Subcutaneous adipose tissue (tissue), 4 donors: ENCODE data around the gene AK4. TPM values are rescaled to one million over a fixed set of nuclear protein-coding genes. Genes with fewer than 3 reads are reported as not detected.

Source experiments
- total RNA-seq, 4 donors: library from RNA; depleted of rRNA; stranded (reverse); fragments of >200 nt; gene quantifications; one replicate each; pipeline ENCODE4 v1.1.0, GENCODE V29; 2016
- TF ChIP-seq, protein P1 (sequence below): fragments of 450-650 bp; IDR thresholded peaks from one replicate; pipeline ENCODE4 v1.5.1; 2016; ENCODE audit warnings: low read depth, mild to moderate bottlenecking, control low read depth, antibody characterized with exemption, moderate library complexity

The AK4 gene
- total RNA-seq, 4 donors from 2014 or later, result 19.8 to 70.6 (median 51.1) TPM

DNA sequence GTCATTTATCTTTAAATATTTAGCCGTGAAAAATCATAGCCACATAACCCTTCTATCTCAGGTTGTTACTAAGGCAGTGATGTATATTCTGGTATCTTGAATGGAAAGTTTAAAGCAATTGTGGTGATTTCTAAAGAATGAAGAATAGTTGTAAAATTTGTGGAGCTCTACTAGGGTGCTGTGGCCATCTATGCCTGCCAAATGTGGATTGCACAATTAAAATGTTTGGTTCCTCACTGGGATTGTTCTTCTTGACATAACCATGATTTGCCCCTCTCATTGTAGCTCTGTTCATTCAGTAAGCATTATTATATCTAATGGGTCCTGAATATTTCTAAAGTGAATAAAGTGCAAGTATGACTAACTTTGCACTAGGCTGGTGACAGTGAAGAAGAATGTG lies 50.1 kb downstream of the AK4 start:
- TF ChIP-seq, protein P1, sequence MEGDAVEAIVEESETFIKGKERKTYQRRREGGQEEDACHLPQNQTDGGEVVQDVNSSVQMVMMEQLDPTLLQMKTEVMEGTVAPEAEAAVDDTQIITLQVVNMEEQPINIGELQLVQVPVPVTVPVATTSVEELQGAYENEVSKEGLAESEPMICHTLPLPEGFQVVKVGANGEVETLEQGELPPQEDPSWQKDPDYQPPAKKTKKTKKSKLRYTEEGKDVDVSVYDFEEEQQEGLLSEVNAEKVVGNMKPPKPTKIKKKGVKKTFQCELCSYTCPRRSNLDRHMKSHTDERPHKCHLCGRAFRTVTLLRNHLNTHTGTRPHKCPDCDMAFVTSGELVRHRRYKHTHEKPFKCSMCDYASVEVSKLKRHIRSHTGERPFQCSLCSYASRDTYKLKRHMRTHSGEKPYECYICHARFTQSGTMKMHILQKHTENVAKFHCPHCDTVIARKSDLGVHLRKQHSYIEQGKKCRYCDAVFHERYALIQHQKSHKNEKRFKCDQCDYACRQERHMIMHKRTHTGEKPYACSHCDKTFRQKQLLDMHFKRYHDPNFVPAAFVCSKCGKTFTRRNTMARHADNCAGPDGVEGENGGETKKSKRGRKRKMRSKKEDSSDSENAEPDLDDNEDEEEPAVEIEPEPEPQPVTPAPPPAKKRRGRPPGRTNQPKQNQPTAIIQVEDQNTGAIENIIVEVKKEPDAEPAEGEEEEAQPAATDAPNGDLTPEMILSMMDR, result no peak

DNA sequence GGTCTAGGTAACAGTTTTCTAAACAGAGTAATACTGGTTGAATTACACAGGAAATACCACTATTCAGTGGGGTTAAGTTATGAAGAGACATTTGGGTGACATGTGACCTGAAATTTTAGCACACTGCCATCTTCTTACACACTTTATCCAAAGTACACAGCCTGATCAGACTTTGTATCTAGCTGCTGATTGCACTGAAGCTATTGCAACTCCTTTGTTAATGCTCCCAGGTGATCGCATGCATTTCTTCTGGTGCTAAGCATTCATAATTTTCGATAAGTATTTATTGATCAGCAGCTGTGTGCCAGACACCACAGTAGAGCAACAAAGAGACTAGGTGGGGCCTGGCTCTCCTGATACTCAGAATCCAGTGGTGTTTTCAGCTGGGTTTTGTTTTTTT lies 52.4 kb downstream of the AK4 start:
- TF ChIP-seq, protein P1, result no peak

DNA sequence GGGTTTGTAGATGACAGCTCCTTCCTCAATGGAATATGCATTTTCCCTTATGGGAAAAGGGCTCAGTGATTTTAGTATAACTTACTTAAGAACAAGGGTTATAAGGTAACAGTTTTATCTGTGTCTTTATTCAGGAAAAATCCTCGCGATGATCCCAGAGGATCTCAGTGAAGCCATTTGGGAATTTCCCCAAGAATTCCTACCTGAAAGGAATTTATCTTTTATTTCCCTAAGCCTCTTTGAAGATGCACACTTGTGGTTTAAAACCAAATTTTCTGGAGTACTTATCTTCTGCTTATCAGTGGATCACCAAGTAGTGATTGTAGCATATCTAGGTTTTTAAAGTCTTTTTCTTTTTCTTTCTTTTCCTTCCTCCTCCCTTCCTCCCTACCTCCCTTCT lies 58.8 kb downstream of the AK4 start:
- TF ChIP-seq, protein P1, result no peak

DNA sequence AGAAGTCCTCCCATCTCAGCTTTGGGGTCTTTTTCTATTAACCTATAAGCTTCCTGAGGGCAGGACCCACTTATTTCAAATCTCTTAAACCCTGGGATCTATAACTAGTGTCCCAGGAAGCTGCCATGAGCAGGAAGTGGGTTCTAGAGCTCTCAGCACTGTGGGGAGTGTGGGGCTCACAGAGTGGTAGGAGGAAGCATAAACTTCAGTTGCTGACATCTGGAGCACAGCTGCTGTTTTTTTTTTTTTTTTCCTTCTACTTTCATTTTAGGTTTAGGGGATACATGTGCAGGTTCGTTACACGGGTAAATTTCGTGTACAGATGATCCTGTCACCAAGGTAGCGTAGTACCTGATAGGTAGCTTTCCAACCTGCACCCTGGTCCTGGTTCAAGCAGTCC lies 59.3 kb downstream of the AK4 start:
- TF ChIP-seq, protein P1, result no peak

DNA sequence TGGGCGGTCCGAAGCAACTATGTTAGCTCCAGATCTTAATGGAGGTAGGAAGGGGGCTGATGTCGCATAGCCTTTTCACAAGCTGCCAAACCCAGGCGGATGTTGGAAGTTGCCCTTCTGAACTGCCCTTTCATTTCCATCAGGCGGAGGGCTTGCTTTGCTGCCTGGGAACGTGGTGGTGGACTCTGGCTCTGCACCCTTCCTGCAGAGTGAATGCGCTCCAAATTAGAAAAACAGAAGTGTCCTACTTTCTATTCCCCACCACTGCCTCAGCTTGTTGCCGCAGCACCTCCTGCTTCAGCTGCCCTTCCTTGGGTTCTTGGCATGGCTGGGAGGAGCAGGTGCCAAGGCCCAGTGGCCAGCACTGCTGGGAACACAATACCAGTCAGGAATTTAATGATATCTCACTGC lies 60.6 kb downstream of the AK4 start:
- TF ChIP-seq, protein P1, result no peak

DNA sequence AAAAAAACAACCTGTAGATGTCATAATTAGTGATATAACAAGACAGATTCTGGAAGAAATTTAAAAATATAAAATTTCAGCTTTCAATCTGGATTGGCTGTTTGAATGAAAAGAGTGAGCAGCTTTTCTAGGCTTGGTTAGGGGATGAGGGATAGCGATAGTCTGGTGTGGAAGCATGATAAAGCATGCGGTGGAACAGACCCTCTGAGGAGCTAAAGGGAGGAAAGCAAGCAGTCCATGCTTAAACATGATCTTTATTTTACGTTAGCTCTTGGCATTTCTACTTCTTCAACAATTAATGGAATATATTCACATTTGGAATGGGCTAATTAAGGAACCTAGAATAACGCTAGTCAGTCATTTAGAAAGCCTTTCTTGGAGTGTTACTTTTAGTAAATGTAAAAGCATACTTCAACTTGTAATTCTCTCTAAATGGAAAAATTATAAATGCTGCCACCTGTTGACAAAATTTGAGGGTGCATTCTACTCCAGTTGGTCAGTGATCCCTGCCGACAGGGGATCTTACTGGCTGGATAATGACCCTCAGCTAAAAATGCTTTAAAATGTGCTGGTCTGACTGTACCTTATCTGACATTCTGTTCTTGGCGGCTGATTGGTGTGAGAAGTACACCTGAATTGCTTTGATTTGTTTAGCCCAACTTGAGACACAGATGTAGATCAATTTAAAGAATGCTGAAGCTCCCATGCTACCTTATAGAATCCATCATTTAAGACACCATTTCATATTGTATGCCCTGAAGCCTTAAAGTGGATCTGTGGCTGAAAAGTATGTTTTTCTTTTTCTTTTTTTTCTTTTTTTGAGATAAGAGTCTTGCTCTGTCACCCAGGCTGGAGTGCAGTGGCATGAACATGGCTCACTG lies 61.2 kb downstream of the AK4 start:
- TF ChIP-seq, protein P1, result no peak

DNA sequence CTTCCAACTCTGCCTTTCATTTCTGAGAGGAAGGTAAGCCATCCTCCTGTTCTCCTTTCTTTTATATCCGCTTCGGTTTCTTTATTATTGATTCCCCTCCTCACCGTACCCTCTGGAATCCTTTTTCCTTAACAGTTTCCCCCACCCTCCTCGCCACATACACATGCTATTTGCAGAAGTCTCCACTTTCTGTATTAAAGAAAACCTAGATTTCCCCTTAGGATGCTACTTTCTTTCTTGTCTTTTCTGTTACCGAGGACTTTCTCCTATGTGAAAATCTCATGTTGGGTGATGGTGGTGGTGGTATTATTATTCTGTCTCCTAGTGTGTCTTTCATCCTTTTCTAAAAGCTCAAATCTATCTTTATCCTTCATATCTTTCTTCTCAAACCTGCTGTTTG lies 62.3 kb downstream of the AK4 start:
- TF ChIP-seq, protein P1, result no peak
